Umbilical cord (tissue), 2 donors: ENCODE measurements around the gene EIF4G1. TPM values are rescaled to one million over a fixed set of nuclear protein-coding genes. Genes with fewer than 3 reads are reported as not detected.

Experiments used
- DNase-seq: peaks from one replicate; pipeline ENCODE4 v3.0.0-alpha.2; 2015; ENCODE audit warnings: low spot score
- total RNA-seq: library from RNA; depleted of rRNA; stranded (reverse); fragments of >200 nt; gene quantifications from one replicate; pipeline ENCODE4 v1.2.3, GENCODE V29; 2014; ENCODE audit warnings: low replicate concordance; ENCODE audit not compliant: insufficient read depth

Gene EIF4G1
- total RNA-seq, 1 donor from 2014 or later: 89.6 TPM

- no peak for DNase-seq
These were observed 6.5 kb upstream of the EIF4G1 start for GRCh38 chr3:184307915-184308314.

- no peak for DNase-seq
These were observed 5.7 kb upstream of the EIF4G1 start for GRCh38 chr3:184308744-184309143.

GRCh38 chr3:184311633-184312032 is 2.8 kb upstream of the EIF4G1 start:
- DNase-seq: no peak

GRCh38 chr3:184314700-184315542 is 515 bp downstream of the EIF4G1 start:
- DNase-seq: peak; percentile 79

GRCh38 chr3:184315543-184315867 is 1.1 kb downstream of the EIF4G1 start:
- no peak for DNase-seq

DNA sequence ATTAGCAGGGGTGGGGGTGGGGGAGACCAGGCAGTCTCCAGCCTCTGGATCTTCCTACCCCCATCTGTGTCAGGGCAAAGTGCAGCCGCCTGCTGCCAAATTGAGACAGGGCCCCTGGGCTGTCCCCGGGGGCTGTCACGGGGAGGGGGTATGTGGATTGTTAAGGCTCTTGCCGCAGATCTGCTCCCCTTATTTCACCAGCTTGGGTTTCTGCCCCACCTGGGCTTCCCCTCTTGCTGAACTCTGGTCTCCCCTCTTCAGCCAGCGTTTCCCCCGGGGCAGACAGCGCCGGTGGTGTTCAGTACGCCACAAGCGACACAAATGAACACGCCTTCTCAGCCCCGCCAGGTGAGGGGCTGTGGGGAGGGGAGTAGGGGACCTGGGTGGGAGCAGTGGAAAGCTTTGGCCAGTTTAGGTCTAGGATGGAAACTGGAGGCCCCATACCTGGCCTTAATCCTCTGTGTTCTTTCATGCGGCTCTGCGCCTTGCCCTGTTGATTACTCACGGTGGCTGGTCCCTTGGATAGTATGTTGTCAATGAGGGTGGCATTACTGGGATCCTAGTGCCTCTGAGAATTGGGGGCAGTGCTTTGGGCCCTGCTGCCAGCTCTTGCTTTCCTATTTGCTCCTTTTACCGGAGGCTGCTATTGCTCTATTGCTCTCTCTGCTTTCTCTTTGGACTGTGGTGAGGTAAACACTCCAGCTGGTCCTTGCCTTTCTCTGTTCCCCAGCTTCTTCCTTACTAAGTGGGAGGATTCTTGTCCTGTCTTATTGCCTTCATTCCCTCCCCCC is 1.7 kb downstream of the EIF4G1 start:
- DNase-seq: no peak

GRCh38 chr3:184316792-184317191 is 2.4 kb downstream of the EIF4G1 start:
- no peak for DNase-seq

DNA sequence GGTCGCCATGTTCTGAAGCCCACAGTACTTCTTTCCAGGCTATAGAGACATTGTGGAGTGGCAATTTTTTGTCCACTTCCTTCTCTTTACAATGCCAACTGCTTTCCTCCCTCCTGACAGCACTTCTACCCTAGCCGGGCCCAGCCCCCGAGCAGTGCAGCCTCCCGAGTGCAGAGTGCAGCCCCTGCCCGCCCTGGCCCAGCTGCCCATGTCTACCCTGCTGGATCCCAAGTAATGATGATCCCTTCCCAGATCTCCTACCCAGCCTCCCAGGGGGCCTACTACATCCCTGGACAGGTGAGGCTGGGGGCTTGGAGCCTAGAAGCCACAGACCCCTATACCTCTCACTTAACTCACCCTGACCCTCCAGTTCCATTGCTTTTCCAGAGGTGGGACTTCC is 2.8 kb downstream of the EIF4G1 start:
- DNase-seq: no peak

DNA sequence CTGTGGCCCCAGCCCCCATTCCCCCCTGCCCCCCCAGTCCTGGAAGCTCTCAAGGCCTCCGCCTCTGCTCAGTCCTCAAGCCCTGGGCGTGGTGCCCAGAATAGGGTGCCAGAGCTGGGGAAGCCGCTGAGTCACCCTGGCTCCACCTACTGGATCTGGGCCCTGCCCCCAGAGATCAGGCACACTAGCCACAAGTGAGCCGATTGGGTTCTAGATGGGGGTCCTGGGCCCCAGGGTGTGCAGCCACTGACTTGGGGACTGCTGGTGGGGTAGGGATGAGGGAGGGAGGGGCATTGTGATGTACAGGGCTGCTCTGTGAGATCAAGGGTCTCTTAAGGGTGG is 5.7 kb downstream of the EIF4G1 start:
- DNase-seq: peak; percentile 97

- DNase-seq: no peak
These were observed 7.3 kb downstream of the EIF4G1 start for GRCh38 chr3:184321666-184322065.

DNA sequence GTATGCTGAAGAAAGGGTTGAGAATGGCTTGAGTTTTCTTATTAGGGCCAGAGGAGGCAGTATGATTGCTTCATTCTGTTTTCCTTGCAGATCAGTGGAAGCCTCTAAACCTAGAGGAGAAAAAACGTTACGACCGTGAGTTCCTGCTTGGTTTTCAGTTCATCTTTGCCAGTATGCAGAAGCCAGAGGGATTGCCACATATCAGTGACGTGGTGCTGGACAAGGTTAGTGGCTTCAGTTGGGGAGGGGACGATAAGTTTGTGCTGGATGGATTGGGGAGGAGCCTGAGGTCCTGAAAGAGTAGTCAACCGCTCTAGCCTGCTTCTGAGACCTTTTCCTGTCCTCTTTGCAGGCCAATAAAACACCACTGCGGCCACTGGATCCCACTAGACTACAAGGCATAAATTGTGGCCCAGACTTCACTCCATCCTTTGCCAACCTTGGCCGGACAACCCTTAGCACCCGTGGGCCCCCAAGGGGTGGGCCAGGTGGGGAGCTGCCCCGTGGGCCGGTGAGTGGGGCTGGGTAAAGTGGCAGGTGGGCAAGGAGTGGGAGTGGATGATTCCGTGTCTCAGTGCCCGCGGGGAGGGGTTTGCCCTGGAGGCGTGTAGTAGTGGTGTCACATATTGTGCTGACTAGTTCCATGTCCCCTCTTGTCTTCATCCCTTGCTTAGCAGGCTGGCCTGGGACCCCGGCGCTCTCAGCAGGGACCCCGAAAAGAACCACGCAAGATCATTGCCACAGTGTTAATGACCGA is 8.5 kb downstream of the EIF4G1 start:
- DNase-seq: no peak

DNA sequence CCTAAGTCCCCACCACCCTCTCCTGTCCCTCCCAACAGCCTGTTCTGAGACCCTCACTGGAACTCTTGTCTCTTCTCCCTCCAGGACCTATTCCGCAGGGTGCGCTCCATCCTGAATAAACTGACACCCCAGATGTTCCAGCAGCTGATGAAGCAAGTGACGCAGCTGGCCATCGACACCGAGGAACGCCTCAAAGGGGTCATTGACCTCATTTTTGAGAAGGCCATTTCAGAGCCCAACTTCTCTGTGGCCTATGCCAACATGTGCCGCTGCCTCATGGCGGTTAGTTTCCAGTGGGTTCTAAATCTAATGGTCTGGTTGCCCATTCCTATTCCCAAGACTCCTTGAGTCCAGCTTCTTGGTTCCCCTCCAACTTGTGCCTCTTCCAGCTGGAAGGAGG is 9.3 kb downstream of the EIF4G1 start:
- DNase-seq: no peak

GRCh38 chr3:184325269-184325668 is 10.9 kb downstream of the EIF4G1 start:
- DNase-seq: no peak

GRCh38 chr3:184325715-184326369 is 11.4 kb downstream of the EIF4G1 start:
- DNase-seq: no peak

DNA sequence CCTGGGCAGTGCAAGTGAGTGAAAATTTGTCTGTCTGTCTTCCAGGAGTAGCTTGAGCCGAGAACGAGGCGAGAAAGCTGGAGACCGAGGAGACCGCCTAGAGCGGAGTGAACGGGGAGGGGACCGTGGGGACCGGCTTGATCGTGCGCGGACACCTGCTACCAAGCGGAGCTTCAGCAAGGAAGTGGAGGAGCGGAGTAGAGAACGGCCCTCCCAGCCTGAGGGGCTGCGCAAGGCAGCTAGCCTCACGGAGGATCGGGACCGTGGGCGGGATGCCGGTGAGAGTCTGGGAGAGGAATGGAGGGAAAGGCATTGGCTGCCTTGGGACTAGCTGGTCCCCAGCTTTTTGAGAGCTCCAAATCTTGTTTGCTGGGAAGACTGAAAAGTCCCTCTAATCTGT is 12.8 kb downstream of the EIF4G1 start:
- no peak for DNase-seq

DNA sequence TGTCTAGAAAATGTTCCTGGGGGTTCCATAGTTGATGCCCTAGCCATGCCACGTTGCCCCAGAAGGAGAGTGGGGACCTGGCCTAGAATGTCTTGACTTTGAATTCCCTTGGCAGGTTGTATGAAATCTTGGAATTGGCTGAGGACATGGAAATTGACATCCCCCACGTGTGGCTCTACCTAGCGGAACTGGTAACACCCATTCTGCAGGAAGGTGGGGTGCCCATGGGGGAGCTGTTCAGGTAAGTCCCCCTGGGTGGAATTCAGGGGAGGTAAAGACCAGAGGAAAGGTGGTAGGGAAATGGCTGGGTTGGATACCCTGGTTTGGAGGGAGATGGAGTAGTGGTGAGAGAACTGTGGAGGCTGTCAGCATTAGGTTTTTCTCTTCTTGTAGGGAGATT is 14.1 kb downstream of the EIF4G1 start:
- DNase-seq: no peak

- no peak for DNase-seq
These were observed 18.1 kb downstream of the EIF4G1 start for GRCh38 chr3:184332370-184333090.

- no peak for DNase-seq
These were observed 18.8 kb downstream of the EIF4G1 start for GRCh38 chr3:184333190-184333589.

- no peak for DNase-seq
These were observed 19.3 kb downstream of the EIF4G1 start for GRCh38 chr3:184333700-184334099.

DNA sequence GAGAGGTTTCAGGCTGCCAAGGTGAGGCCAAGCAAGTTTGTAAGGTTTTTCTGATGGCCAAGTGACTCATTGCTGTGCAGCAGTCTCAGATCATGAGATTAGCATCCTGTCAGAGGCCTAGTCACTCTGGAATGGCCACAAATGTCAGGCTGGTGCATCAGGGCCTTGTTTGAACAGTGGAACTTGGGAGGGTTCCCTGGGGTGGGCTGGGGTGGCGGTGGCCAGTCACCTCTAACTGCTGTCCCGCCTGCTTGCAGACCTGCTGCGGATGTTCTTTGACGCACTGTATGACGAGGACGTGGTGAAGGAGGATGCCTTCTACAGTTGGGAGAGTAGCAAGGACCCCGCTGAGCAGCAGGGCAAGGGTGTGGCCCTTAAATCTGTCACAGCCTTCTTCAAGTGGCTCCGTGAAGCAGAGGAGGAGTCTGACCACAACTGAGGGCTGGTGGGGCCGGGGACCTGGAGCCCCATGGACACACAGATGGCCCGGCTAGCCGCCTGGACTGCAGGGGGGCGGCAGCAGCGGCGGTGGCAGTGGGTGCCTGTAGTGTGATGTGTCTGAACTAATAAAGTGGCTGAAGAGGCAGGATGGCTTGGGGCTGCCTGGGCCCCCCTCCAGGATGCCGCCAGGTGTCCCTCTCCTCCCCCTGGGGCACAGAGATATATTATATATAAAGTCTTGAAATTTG is 20.2 kb downstream of the EIF4G1 start:
- DNase-seq: no peak

- no peak for DNase-seq
These were observed 20.9 kb downstream of the EIF4G1 start for GRCh38 chr3:184335291-184335660.
